IMR-90 (cell line): ENCODE data around the gene CNIH2. TPM values are rescaled to one million over a fixed set of nuclear protein-coding genes. Genes with fewer than 3 reads are reported as not detected.

Experiments used
- ATAC-seq: fragments of 200-7000 bp; cut with Tn5 transposase; 2 replicates; pipeline ENCODE4 v1.9.1; 2020; ENCODE audit warnings: low read depth, mild to moderate bottlenecking, moderate library complexity
- BruUV-seq: library from RNA; stranded (reverse); fragments of 400-500 nt; replicated peaks from 2 replicates; lab custom pipeline; 2021; lab: Mats Ljungman, UMichigan
- CTCF ChIA-PET: fragments of 300-600 bp; formaldehyde crosslinking; extraction: SDS; loops from one replicate; lab custom pipeline; 2021; ENCODE audit warnings: antibody characterized with exemption; lab: Yijun Ruan, JAX
- POLR2A ChIA-PET: fragments of 300-600 bp; sonication (Branson Sonifier 250); formaldehyde crosslinking; loops from one replicate; lab custom pipeline; 2022; ENCODE audit warnings: antibody characterized with exemption; ENCODE audit not compliant: unreplicated experiment; lab: Charles Lee
- DNase-seq: peaks from one replicate; pipeline ENCODE4 v3.0.0; 2013
- H2AFZ ChIP-seq: replicated peaks from 2 replicates; pipeline ENCODE3; 2013; ENCODE audit warnings: low read length, mild to moderate bottlenecking; ENCODE audit not compliant: poor library complexity
- H2AK5ac ChIP-seq: 2 replicates; pipeline ENCODE4 v1.6.1; 2013; ENCODE audit warnings: low read depth, low read length, inconsistent platforms
- H2AK9ac ChIP-seq: replicated peaks from 2 replicates; pipeline ENCODE3; 2013; ENCODE audit warnings: mild to moderate bottlenecking, low read depth, low read length, moderate library complexity; ENCODE audit not compliant: poor library complexity
- H2BK120ac ChIP-seq: 2 replicates; pipeline ENCODE4 v1.6.1; 2013; ENCODE audit warnings: low read depth, low read length, inconsistent platforms
- H2BK15ac ChIP-seq: 3 replicates; pipeline ENCODE4 v1.6.1; 2013; ENCODE audit warnings: low read depth, low read length, inconsistent platforms
- H2BK20ac ChIP-seq: 2 replicates; pipeline ENCODE4 v1.6.1; 2013; ENCODE audit warnings: low read depth, mild to moderate bottlenecking, inconsistent platforms, low read length, moderate library complexity
- H2BK5ac ChIP-seq: 2 replicates; pipeline ENCODE4 v1.6.1; 2013; ENCODE audit warnings: mild to moderate bottlenecking, low read depth, low read length, inconsistent platforms; ENCODE audit not compliant: poor library complexity, severe bottlenecking
- H3K14ac ChIP-seq: replicated peaks from 2 replicates; pipeline ENCODE4 v1.6.1; 2013; ENCODE audit warnings: low read depth, low read length, inconsistent platforms
- H3K18ac ChIP-seq: 2 replicates; pipeline ENCODE4 v1.6.1; 2013; ENCODE audit warnings: low read depth, low read length, control low read depth
- H3K23ac ChIP-seq: 2 replicates; pipeline ENCODE4 v1.6.1; 2013; ENCODE audit warnings: low read depth, low read length, inconsistent platforms
- H3K27ac ChIP-seq: 2 replicates; pipeline ENCODE4 v1.5.1; 2013; ENCODE audit warnings: mild to moderate bottlenecking, control low read depth, low read length; ENCODE audit not compliant: insufficient read depth
- H3K27me3 ChIP-seq: 2 replicates; pipeline ENCODE4 v1.6.1; 2013; ENCODE audit warnings: low read length; ENCODE audit not compliant: control insufficient read depth, insufficient read depth
- H3K36me3 ChIP-seq: 2 replicates; pipeline ENCODE4 v1.6.1; 2013; ENCODE audit warnings: low read length, mixed read lengths; ENCODE audit not compliant: control insufficient read depth, insufficient read depth
- H3K4ac ChIP-seq: 2 replicates; pipeline ENCODE4 v1.6.1; 2013; ENCODE audit warnings: low read depth, low read length, inconsistent platforms
- H3K4me1 ChIP-seq: 2 replicates; pipeline ENCODE4 v1.6.1; 2013; ENCODE audit warnings: low read length, mixed read lengths; ENCODE audit not compliant: control insufficient read depth, insufficient read depth
- H3K4me2 ChIP-seq: 2 replicates; pipeline ENCODE4 v1.6.1; 2013; ENCODE audit warnings: low read depth, mild to moderate bottlenecking, control low read depth, low read length, moderate library complexity
- H3K4me3 ChIP-seq: 2 replicates; pipeline ENCODE4 v1.5.1; 2013; ENCODE audit warnings: low read depth, mild to moderate bottlenecking, control low read depth, low read length, moderate library complexity; ENCODE audit not compliant: insufficient read depth
- H3K56ac ChIP-seq: 2 replicates; pipeline ENCODE4 v1.6.1; 2013; ENCODE audit warnings: low read length, inconsistent platforms; ENCODE audit not compliant: insufficient read depth; ENCODE audit errors: extremely low read depth
- H3K79me1 ChIP-seq, 2 experiments: 2 replicates each; pipeline ENCODE4 v1.6.1; 2013; ENCODE audit warnings: low read length in 2 of 2, inconsistent platforms in 1 of 2, low read depth in 1 of 2
- H3K9ac ChIP-seq: 2 replicates; pipeline ENCODE4 v1.6.1; 2013; ENCODE audit warnings: low read depth, low read length, control low read depth
- H3K9me1 ChIP-seq: 2 replicates; pipeline ENCODE4 v1.6.1; 2013; ENCODE audit warnings: low read length, inconsistent platforms; ENCODE audit not compliant: insufficient read depth
- H3K9me3 ChIP-seq: 2 replicates; pipeline ENCODE4 v1.6.1; 2013; ENCODE audit warnings: low read length; ENCODE audit not compliant: control insufficient read depth, insufficient read depth
- H4K20me1 ChIP-seq: 2 replicates; pipeline ENCODE4 v1.6.1; 2013; ENCODE audit warnings: low read length, inconsistent platforms; ENCODE audit not compliant: insufficient read depth
- H4K5ac ChIP-seq: 2 replicates; pipeline ENCODE4 v1.6.1; 2013; ENCODE audit warnings: mild to moderate bottlenecking, low read depth, low read length, control low read depth
- H4K8ac ChIP-seq, 2 experiments: 2 replicates each; pipeline ENCODE4 v1.6.1; 2013; ENCODE audit warnings: low read depth in 2 of 2, low read length in 2 of 2, control low read depth in 1 of 2, inconsistent platforms in 1 of 2
- H4K91ac ChIP-seq: 2 replicates; pipeline ENCODE4 v1.6.1; 2013; ENCODE audit warnings: low read depth, low read length, inconsistent platforms; ENCODE audit not compliant: insufficient read depth
- BHLHE40 ChIP-seq: fragments of 150-350 bp; IDR thresholded peaks from 2 replicates; pipeline ENCODE4 v1.6.1; 2016; ENCODE audit warnings: mild to moderate bottlenecking, low read depth, low read length
- CEBPB ChIP-seq: IDR thresholded peaks from 2 replicates; pipeline ENCODE4 v1.6.1; 2012; ENCODE audit warnings: low read depth, low read length, improper control_type of control experiment
- CHD1 ChIP-seq: IDR thresholded peaks from 2 replicates; pipeline ENCODE4 v1.6.1; 2012; ENCODE audit warnings: low read depth, low read length, improper control_type of control experiment
- FOS ChIP-seq: fragments of 150-350 bp; IDR thresholded peaks from 2 replicates; pipeline ENCODE4 v1.6.1; 2016; ENCODE audit warnings: low read depth, low read length
- MAFK ChIP-seq: IDR thresholded peaks from 2 replicates; pipeline ENCODE4 v1.6.1; 2012; ENCODE audit warnings: low read depth, low read length, improper control_type of control experiment
- MAZ ChIP-seq: IDR thresholded peaks from 2 replicates; pipeline ENCODE4 v1.6.1; 2012; ENCODE audit warnings: low read depth, mild to moderate bottlenecking, low read length, improper control_type of control experiment, moderate library complexity, borderline replicate concordance
- NFE2L2 ChIP-seq: fragments of 150-350 bp; IDR thresholded peaks from 2 replicates; pipeline ENCODE4 v1.6.1; 2016; ENCODE audit warnings: low read depth, mild to moderate bottlenecking, low read length
- RAD21 ChIP-seq: IDR thresholded peaks from 2 replicates; pipeline ENCODE4 v1.6.1; 2012; ENCODE audit warnings: low read length, improper control_type of control experiment
- RCOR1 ChIP-seq: IDR thresholded peaks from 2 replicates; pipeline ENCODE4 v1.6.1; 2012; ENCODE audit warnings: mild to moderate bottlenecking, low read length, improper control_type of control experiment; ENCODE audit not compliant: insufficient replicate concordance
- RFX5 ChIP-seq: IDR thresholded peaks from 2 replicates; pipeline ENCODE4 v1.8.0; 2012; ENCODE audit warnings: low read depth, mild to moderate bottlenecking, low read length, moderate library complexity
- SMC3 ChIP-seq: fragments of 150-350 bp; IDR thresholded peaks from 2 replicates; pipeline ENCODE4 v1.6.1; 2016; ENCODE audit warnings: low read depth, mild to moderate bottlenecking, antibody characterized with exemption, low read length, moderate library complexity
- WGBS, 2 experiments: methylation state at CpG; one replicate each; pipeline versions ENCODE4 v1.1.5 to v1.1.7; 2013; ENCODE audit warnings: missing lambda C conversion rate in 2 of 2; ENCODE audit not compliant: insufficient read length in 1 of 2; ENCODE audit errors: extremely low coverage in 2 of 2; 5-methylcytosine and 5-hydroxymethylcytosine counted together
- dilution Hi-C: fragments of 300-500 bp; cut with HindIII; formaldehyde crosslinking; loops from one replicate; pipeline ENCODE4 v1.14.3; 2018; ENCODE audit warnings: low sequenced_read_pairs; ENCODE audit not compliant: unreplicated experiment
- in situ Hi-C: fragments of 300-500 bp; cut with MboI; formaldehyde crosslinking; loops from 3 replicates; pipeline ENCODE4 v1.14.3; 2019; ENCODE audit warnings: low sequenced_read_pairs, inconsistent platforms, mixed read lengths
- intact Hi-C: fragments of 100-400 bp; cut with micrococcal nuclease; formaldehyde crosslinking; loops from 2 replicates; pipeline ENCODE4 v1.10.0; 2022
- polyA plus RNA-seq, 3 experiments: library from polyadenylated mRNA; depleted of rRNA; stranded (reverse); fragments of >200 nt; gene quantifications; 2 replicates each; pipeline ENCODE4 v1.2.3, GENCODE V29; 2012; ENCODE audit warnings: low replicate concordance in 1 of 3
- total RNA-seq: library from RNA; depleted of rRNA; stranded (reverse); fragments of >200 nt; gene quantifications from 2 replicates; pipeline ENCODE4 v1.2.3, GENCODE V29; 2012
- TF ChIP-seq, protein P1 (sequence below): fragments of 150-350 bp; IDR thresholded peaks from 2 replicates; pipeline ENCODE4 v1.6.1; 2016; ENCODE audit warnings: low read depth, mild to moderate bottlenecking, low read length, moderate library complexity, borderline replicate concordance
- TF ChIP-seq, protein P2 (sequence below): fragments of 150-350 bp; IDR thresholded peaks from 2 replicates; pipeline ENCODE4 v1.6.1; 2017; ENCODE audit warnings: mild to moderate bottlenecking, antibody characterized with exemption, low read length, low read depth

The CNIH2 gene
- total and polyA plus RNA-seq, 2 of the 4 experiments (the other 2 are of a cell fraction), result 0.54 to 3.4 TPM

DNA sequence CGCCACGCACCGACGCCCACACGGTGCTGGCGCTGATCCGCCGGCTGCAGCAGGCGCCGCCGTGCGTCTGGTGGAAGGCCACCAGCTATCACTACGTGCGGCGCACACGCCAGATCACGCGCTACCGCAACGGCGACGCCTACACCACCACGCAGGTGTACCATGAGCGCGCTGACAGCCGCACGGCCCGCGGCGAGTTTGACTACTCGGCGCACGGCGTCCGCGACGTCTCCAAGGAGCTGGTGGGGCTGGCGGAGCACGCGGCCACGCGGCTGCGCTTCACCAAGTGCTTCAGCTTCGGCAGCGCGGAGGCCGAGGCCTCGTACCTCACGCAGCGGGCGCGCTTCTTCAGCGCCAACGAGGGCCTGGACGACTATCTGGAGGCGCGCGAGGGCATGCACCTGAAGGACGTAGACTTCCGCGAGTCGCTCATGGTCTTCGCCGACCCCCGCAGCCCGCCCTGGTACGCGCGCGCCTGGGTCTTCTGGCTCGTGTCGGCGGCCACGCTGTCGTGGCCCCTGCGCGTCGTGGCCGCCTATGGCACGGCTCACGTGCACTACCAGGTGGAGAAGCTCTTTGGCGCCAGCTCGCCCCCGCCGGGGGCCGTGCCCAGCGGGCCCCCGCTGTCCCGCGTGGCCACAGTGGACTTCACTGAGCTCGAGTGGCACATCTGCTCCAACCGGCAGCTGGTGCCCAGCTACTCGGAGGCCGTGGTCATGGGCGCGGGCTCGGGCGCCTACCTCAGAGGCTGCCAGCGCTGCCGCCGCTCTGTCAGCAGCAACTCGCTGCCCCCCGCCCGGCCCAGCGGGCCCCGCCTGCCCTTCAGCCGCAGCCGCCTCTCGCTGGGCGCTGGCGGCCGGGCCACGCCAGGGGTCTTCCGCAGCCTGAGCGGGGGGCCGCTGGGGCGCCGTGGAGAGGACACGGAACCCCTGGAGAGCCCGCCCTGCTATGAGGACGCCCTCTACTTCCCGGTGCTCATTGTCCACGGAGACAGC is 16.9 kb downstream of the CNIH2 start (continued):
- TF ChIP-seq CHD1 (no peak), MAFK (no peak)

DNA sequence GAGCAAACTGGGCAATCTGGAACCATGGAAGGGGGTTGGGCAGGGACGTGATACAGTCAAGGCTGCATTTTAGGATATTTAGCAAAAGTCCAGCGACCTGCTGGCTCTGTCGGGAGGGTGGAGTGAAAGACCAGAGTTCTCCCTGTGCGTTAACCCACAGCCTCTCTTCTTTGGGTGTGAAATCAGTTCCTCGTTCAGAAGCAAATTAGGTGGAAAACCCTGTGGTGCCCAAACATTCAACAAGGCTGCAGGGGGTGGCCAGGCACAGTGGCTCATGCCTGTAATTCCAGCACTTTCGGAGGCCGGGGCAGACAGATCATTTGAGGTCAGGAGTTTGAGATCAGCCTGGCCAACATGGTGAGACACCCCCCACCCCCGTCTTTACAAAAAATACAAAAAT is 19.6 kb downstream of the CNIH2 start:
- CTCF ChIA-PET, result interaction anchor here (0.7 to 1.4 kb wide), 2 partner anchors 14 to 15 kb away, joined by 3 to 4 read pairs; no protein-coding TSS in a partner anchor
- Histone ChIP-seq H3K4me3 (no peak overlapping the region), H3K56ac (no peak overlapping the region), H4K8ac (no peak overlapping the region), H2BK5ac (no peak overlapping the region), H3K27me3 (peaks cover 36% of the 10 kb centered on the region), H2BK120ac (no peak overlapping the region), H3K18ac (no peak overlapping the region), H2AFZ (no peak overlapping the region), H4K91ac (no peak overlapping the region), H4K20me1 (no peaks in the 10 kb centered on the region), H3K14ac (no peak overlapping the region), H2AK5ac (no peak overlapping the region), H4K5ac (no peak overlapping the region), H3K9ac (no peak overlapping the region), H2BK15ac (no peak overlapping the region), H3K36me3 (no peaks in the 10 kb centered on the region), H2BK20ac (no peak overlapping the region), H3K9me3 (no peaks in the 10 kb centered on the region), H2AK9ac (no peak overlapping the region), H3K27ac (no peak overlapping the region), H3K9me1 (no peaks in the 10 kb centered on the region; the same call in 1 of the 2 replicates), H3K23ac (no peak overlapping the region; the same call in 1 of the 2 replicates), H3K4me1 (no peaks in the 10 kb centered on the region), H3K4ac (no peak overlapping the region), H3K4me2 (no peak overlapping the region), H3K79me1 (no peaks in the 10 kb centered on the region)
- WGBS, 2 experiments, result 10% methylated on average over 2 of the region's 8 CpGs; no CpG with 5 or more reads in 1 of the 2 experiments
- ATAC-seq (no peak), DNase-seq (no peak)
- in situ Hi-C loops (no loop called here), intact Hi-C loops (no loop called here), dilution Hi-C loops (no loop called here)
- no peak for TF ChIP-seq RCOR1
- TF ChIP-seq, protein P1, sequence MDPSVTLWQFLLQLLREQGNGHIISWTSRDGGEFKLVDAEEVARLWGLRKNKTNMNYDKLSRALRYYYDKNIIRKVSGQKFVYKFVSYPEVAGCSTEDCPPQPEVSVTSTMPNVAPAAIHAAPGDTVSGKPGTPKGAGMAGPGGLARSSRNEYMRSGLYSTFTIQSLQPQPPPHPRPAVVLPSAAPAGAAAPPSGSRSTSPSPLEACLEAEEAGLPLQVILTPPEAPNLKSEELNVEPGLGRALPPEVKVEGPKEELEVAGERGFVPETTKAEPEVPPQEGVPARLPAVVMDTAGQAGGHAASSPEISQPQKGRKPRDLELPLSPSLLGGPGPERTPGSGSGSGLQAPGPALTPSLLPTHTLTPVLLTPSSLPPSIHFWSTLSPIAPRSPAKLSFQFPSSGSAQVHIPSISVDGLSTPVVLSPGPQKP, result no peak
- no peak for TF ChIP-seq CEBPB
- no peak for TF ChIP-seq SMC3
- no peak for TF ChIP-seq CHD1
- no peak for TF ChIP-seq RAD21
- no peak for TF ChIP-seq RFX5
- TF ChIP-seq MAFK, result no peak
- TF ChIP-seq NFE2L2, result no peak
- TF ChIP-seq FOS, result no peak
- TF ChIP-seq, protein P2, sequence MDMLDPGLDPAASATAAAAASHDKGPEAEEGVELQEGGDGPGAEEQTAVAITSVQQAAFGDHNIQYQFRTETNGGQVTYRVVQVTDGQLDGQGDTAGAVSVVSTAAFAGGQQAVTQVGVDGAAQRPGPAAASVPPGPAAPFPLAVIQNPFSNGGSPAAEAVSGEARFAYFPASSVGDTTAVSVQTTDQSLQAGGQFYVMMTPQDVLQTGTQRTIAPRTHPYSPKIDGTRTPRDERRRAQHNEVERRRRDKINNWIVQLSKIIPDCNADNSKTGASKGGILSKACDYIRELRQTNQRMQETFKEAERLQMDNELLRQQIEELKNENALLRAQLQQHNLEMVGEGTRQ, result no peak
- TF ChIP-seq BHLHE40, result no peak
- no peak for TF ChIP-seq MAZ
- BruUV-seq, result no TSS peak
- POLR2A ChIA-PET, result no interaction called here
